Stimulated activated CD8-positive, alpha-beta memory T cell treated with anti-CD3 and anti-CD28 coated beads, Interleukin-7, amount 100 ng/mL, for 48 hours (primary cell): ENCODE results near the gene TMX4.
"Not testable (repeated sequence)": the region's sequence is repeated elsewhere in the genome, so short reads cannot be mapped to it uniquely, and the experiment has no call there.

ENCODE experiments used
- DNase-seq, 2 donors: peaks; one replicate each; pipeline ENCODE4 v3.0.0-alpha.2; 2020; ENCODE audit warnings: low read depth in 1 of 2; ENCODE audit errors: extremely low read depth in 1 of 2

TMX4 gene

GRCh38 chr20:7974785-7975435 is 44.7 kb downstream of the TMX4 start:
- no peak for DNase-seq

- DNase-seq = no peak
Measured at GRCh38 chr20:7971536-7972280, 47.9 kb downstream of the TMX4 start.

GRCh38 chr20:7967199-7967844 is 52.2 kb downstream of the TMX4 start:
- no peak for DNase-seq

GRCh38 chr20:7966176-7966575 is 53.4 kb downstream of the TMX4 start:
- no peak for DNase-seq

GRCh38 chr20:7959484-7959883 is 60.1 kb downstream of the TMX4 start:
- no peak for DNase-seq

GRCh38 chr20:7956561-7956960 is 63.0 kb downstream of the TMX4 start:
- DNase-seq = not testable (repeated sequence)

GRCh38 chr20:7950387-7950786 is 69.2 kb downstream of the TMX4 start:
- DNase-seq = no peak

- no peak for DNase-seq
Measured at GRCh38 chr20:7943891-7944290, 75.7 kb downstream of the TMX4 start.

GRCh38 chr20:7940341-7940740 is 79.2 kb downstream of the TMX4 start, which contains the start of gene HAO1:
TSS of gene HAO1 (minus strand) at chr20:7940458. CDS start at chr20:7940422, 36 bp downstream.
- DNase-seq = no peak

- no peak for DNase-seq
Measured at GRCh38 chr20:7939663-7940062, 79.9 kb downstream of the TMX4 start.

GRCh38 chr20:7938058-7938457 is 81.5 kb downstream of the TMX4 start:
- no peak for DNase-seq

- no peak for DNase-seq
Measured at GRCh38 chr20:7937328-7937727, 82.2 kb downstream of the TMX4 start.

GRCh38 chr20:7935027-7935551 is 84.5 kb downstream of the TMX4 start:
- no peak for DNase-seq

- DNase-seq = no peak
Measured at GRCh38 chr20:7933346-7933745, 86.2 kb downstream of the TMX4 start.

GRCh38 chr20:7930343-7930742 is 89.2 kb downstream of the TMX4 start:
- no peak for DNase-seq
